SU-DHL-6 (cell line): Measurements from ENCODE around the gene CAP2.

Source experiments
- H2AFZ ChIP-seq: fragments of 200-600 bp; sonication (generic); 2 replicates; pipeline ENCODE4 v1.6.1; 2014; ENCODE audit warnings: low read depth, mild to moderate bottlenecking, moderate library complexity, mixed read lengths, antibody characterized with exemption, low read length; ENCODE audit not compliant: severe bottlenecking
- H3F3A ChIP-seq: fragments of 200-600 bp; shearing (Covaris generic); 2 replicates; pipeline ENCODE4 v1.6.0; 2016; ENCODE audit warnings: antibody characterized with exemption, mild to moderate bottlenecking; ENCODE audit not compliant: insufficient read depth
- H3K27ac ChIP-seq: fragments of 200-600 bp; sonication (generic); 2 replicates; pipeline ENCODE4 v1.5.1; 2016; ENCODE audit warnings: low read depth, mild to moderate bottlenecking, low read length, moderate library complexity, mixed read lengths
- H3K27me3 ChIP-seq: fragments of 200-600 bp; sonication (generic), shearing (Covaris generic); 2 replicates; pipeline ENCODE4 v1.6.0; 2014; ENCODE audit warnings: mild to moderate bottlenecking, low read length
- H3K36me3 ChIP-seq: fragments of 200-600 bp; sonication (generic); 2 replicates; pipeline ENCODE4 v1.6.1; 2014; ENCODE audit warnings: mild to moderate bottlenecking, low read length, mixed read lengths
- H3K4me2 ChIP-seq: fragments of 300-600, 200-600 bp; shearing (Covaris generic), sonication (generic); 2 replicates; pipeline ENCODE4 v1.6.0; 2014; ENCODE audit warnings: low read length, low read depth, mild to moderate bottlenecking; ENCODE audit not compliant: poor library complexity, severe bottlenecking
- H3K4me3 ChIP-seq: fragments of 200-600 bp; sonication (generic); 2 replicates; pipeline ENCODE4 v1.5.1; 2014; ENCODE audit warnings: antibody characterized with exemption, low read length, mild to moderate bottlenecking, mixed read lengths; ENCODE audit not compliant: insufficient read depth, poor library complexity, severe bottlenecking
- H3K79me2 ChIP-seq: fragments of 200-600 bp; sonication (generic); 2 replicates; pipeline ENCODE4 v1.6.1; 2014; ENCODE audit warnings: mild to moderate bottlenecking, low read length, moderate library complexity; ENCODE audit not compliant: insufficient read depth
- H3K9ac ChIP-seq: fragments of 200-600 bp; sonication (generic); 2 replicates; pipeline ENCODE4 v1.7.0; 2014; ENCODE audit warnings: mild to moderate bottlenecking, low read length
- H3K9me2 ChIP-seq: fragments of 200-600 bp; sonication (generic); replicated peaks from 2 replicates; pipeline ENCODE4 v1.6.1; 2014; ENCODE audit warnings: low read length; ENCODE audit not compliant: insufficient read depth
- H3K9me3 ChIP-seq: fragments of 200-600 bp; sonication (generic); 2 replicates; pipeline ENCODE4 v1.6.1; 2014; ENCODE audit warnings: low read length, mixed read lengths; ENCODE audit not compliant: insufficient read depth
- H4K20me1 ChIP-seq: fragments of 200-600 bp; sonication (generic); 2 replicates; pipeline ENCODE4 v1.6.1; 2014; ENCODE audit warnings: low read depth, mild to moderate bottlenecking, antibody characterized with exemption, low read length, moderate library complexity, mixed read lengths
- EZH2phosphoT487 ChIP-seq: fragments of 200-600 bp; sonication (generic), shearing (Covaris generic); conservative IDR thresholded peaks from 2 replicates; pipeline ENCODE4 v1.6.1; 2018; ENCODE audit warnings: mild to moderate bottlenecking, antibody characterized with exemption, low read length, moderate library complexity, mixed read lengths
- TF ChIP-seq, protein P1 (sequence below): fragments of 200-600 bp; sonication (generic); IDR thresholded peaks from one replicate; pipeline ENCODE4 v1.5.1; 2017; ENCODE audit warnings: antibody characterized with exemption, mild to moderate bottlenecking, low read length, moderate library complexity; ENCODE audit not compliant: insufficient read depth, poor library complexity, severe bottlenecking

CAP2 gene

DNA sequence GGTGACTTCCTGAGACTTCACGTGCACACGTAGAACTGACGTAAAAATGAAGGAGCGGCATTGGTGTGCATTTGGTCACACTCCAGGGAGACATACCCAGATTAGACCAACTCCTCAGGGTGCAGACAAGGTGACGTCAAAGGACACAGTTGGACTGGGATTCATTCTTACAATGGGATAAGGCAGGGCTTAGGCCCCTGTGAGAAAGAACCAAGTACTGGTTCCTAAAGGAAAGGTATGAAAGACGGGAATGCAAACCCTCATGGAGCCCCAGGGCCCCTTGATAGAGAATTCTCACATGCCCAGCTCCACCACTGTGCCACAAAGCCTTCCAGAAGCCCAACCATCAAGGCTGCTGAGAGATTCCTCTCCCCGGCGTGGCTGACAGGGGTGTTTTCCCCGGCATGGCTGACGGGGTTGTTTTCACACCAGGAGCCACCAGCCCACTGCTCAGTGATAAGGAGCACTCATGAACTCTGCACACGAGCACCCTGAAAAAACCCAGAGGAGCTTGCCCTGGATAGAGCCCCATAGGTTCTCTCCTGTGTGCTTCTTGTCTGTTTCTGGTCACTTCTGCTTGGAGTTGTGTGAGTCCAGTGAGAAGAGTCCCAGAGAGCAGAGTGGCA is 90.1 kb downstream of the CAP2 start:
- Histone ChIP-seq H3F3A (no peaks in the 10 kb centered on the region), H3K36me3 (no peaks in the 10 kb centered on the region), H4K20me1 (no peaks in the 10 kb centered on the region), H3K9ac (no peak overlapping the region), H3K4me3 (no peak overlapping the region), H3K27me3 (no peaks in the 10 kb centered on the region), H3K9me3 (no peaks in the 10 kb centered on the region), H3K27ac (no peak overlapping the region), H3K4me2 (no peak overlapping the region), H3K79me2 (no peaks in the 10 kb centered on the region), H3K9me2 (no peaks in the 10 kb centered on the region), H2AFZ (no peak overlapping the region)
- TF ChIP-seq, protein P1, sequence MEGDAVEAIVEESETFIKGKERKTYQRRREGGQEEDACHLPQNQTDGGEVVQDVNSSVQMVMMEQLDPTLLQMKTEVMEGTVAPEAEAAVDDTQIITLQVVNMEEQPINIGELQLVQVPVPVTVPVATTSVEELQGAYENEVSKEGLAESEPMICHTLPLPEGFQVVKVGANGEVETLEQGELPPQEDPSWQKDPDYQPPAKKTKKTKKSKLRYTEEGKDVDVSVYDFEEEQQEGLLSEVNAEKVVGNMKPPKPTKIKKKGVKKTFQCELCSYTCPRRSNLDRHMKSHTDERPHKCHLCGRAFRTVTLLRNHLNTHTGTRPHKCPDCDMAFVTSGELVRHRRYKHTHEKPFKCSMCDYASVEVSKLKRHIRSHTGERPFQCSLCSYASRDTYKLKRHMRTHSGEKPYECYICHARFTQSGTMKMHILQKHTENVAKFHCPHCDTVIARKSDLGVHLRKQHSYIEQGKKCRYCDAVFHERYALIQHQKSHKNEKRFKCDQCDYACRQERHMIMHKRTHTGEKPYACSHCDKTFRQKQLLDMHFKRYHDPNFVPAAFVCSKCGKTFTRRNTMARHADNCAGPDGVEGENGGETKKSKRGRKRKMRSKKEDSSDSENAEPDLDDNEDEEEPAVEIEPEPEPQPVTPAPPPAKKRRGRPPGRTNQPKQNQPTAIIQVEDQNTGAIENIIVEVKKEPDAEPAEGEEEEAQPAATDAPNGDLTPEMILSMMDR: no peak
- no peak for TF ChIP-seq EZH2phosphoT487

DNA sequence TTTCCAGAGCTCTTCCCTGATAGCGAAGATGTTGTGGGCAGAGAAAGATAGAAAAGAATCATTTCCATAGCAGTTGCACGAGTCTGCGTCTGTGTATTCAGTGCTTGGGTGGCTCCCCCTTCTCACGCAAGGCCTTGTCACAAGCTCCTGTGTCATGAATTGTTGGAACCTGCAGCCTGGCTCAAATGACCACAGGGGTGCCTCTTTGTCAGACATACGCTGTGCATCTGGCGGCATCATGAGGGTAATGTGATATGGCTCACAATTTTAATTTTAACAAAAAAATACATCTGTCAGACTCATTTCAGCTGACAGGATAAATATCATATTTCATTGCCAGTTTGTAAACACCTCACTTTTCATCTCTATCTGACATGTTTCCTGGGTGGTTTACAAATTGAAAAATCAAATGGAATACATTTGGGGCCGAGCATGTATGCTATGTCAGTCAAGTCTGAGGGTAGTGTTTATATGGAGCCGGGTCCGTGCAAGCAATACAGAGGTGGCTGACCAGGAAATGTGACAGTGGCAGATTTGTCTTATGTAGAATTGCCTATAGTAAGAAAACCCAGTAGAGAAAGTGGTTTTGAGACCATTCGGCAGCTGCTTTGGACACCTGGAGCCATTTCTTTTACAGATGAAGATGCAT is 90.9 kb downstream of the CAP2 start:
- Histone ChIP-seq H3F3A (no peaks in the 10 kb centered on the region), H3K36me3 (no peaks in the 10 kb centered on the region), H3K9me3 (no peaks in the 10 kb centered on the region), H3K27ac (no peak overlapping the region), H4K20me1 (no peaks in the 10 kb centered on the region), H3K9ac (no peak overlapping the region), H3K4me3 (no peak overlapping the region), H3K79me2 (no peaks in the 10 kb centered on the region), H3K9me2 (no peaks in the 10 kb centered on the region), H2AFZ (no peak overlapping the region), H3K27me3 (no peaks in the 10 kb centered on the region), H3K4me2 (no peak overlapping the region)
- TF ChIP-seq, protein P1: no peak
- no peak for TF ChIP-seq EZH2phosphoT487

DNA sequence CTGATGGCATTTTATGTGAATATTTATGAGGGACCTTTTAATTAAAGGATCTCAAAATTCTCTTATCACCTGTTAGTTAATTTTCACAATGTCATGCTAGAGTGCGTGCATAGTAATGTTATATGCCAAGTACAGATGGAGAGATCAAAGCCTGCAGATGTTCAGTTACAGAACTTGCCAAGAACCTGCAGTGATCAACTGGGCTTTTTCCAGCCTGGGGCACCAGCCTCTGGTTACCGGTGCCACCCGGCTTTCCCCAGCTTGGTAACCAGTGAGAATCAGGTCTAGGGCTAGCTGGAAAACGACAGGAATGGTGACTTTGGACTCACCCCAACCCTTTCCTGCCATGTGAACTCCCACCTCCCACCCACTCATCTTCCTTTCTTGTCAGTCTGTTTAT is 91.8 kb downstream of the CAP2 start:
- H3K27me3 ChIP-seq: no peaks in the 10 kb centered on the region
- no peak overlapping the region for H2AFZ ChIP-seq
- no peaks in the 10 kb centered on the region for H3K36me3 ChIP-seq
- H3K27ac ChIP-seq: no peak overlapping the region
- no peaks in the 10 kb centered on the region for H3K9me3 ChIP-seq
- H3K4me2 ChIP-seq: no peak overlapping the region
- H4K20me1 ChIP-seq: no peaks in the 10 kb centered on the region
- TF ChIP-seq EZH2phosphoT487: no peak
- TF ChIP-seq, protein P1: no peak
- no peaks in the 10 kb centered on the region for H3F3A ChIP-seq
- no peak overlapping the region for H3K4me3 ChIP-seq
- no peaks in the 10 kb centered on the region for H3K79me2 ChIP-seq
- H3K9ac ChIP-seq: no peak overlapping the region
- no peaks in the 10 kb centered on the region for H3K9me2 ChIP-seq
